ENCODE data around the gene MAL. TPM values are rescaled to one million over a fixed set of nuclear protein-coding genes. Genes with fewer than 3 reads are reported as not detected.

MAL gene
- total and polyA plus RNA-seq, 2 of the 13 experiments (the other 11 are each of a cell fraction or from before 2014, with no cell fraction given), result not detected

- no peak for TF ChIP-seq SMAD3 (CRISPR knock-in tag; IDR thresholded peaks at IDR 0.05)
Measured at GRCh38 chr2:95071856-95072255, 46.3 kb downstream of the MAL start (continued).

- intact Hi-C loops (cut with micrococcal nuclease; ENCODE audit: unreplicated experiment), result no loop called here
- Histone ChIP-seq H4K20me1 (ENCODE audit: insufficient read depth, low read length) (no peaks in the 10 kb centered on the region), H3K9me3 (ENCODE audit: low read length) (no peaks in the 10 kb centered on the region), H3K4me2 (ENCODE audit: low read depth, low read length) (no peak overlapping the region), H3K4me3 (replicated peaks in 1 of 3; ENCODE audit: insufficient read depth in 1 of 3, low read depth in 2 of 3, low read length in 3 of 3) (no peak overlapping the region), H3K27ac (ENCODE audit: extremely low read length, insufficient read depth, low read length) (no peak overlapping the region), H3K4me1 (ENCODE audit: insufficient read depth, low read length) (peaks cover 41% of the 10 kb centered on the region), H3K36me3 (replicated peaks in 1 of 2; ENCODE audit: control insufficient read depth in 1 of 2, insufficient read depth in 2 of 2, low read length in 2 of 2) (no peaks in the 10 kb centered on the region), H2AFZ (ENCODE audit: low read length) (no peak overlapping the region), H3K79me2 (ENCODE audit: insufficient read depth, low read length) (no peaks in the 10 kb centered on the region), H3K9ac (ENCODE audit: insufficient read depth, low read depth, low read length) (no peak overlapping the region), H3K27me3 (ENCODE audit: control insufficient read depth in 1 of 2, insufficient read depth in 2 of 2, low read length in 2 of 2) (peaks cover 4 to 40% of the 10 kb centered on the region in 2 experiments; a peak in 4 of 5 replicates)
- TF ChIP-seq ZNF414 (CRISPR knock-in tag; IDR thresholded peaks at IDR 0.05) (no peak), TCF7 (IDR thresholded peaks at IDR 0.05; ENCODE audit: low read depth) (no peak), IKZF5 (CRISPR knock-in tag; IDR thresholded peaks at IDR 0.05) (no peak), ZBTB26 (CRISPR knock-in tag; IDR thresholded peaks at IDR 0.05; ENCODE audit: borderline replicate concordance) (no peak), JUND (CRISPR knock-in tag; IDR thresholded peaks at IDR 0.05) (no peak), SATB2 (CRISPR knock-in tag; IDR thresholded peaks at IDR 0.05) (no peak), NR2F6 (IDR thresholded peaks at IDR 0.05) (no peak), NR2F6 (CRISPR knock-in tag; IDR thresholded peaks at IDR 0.05) (no peak), ZBTB38 (CRISPR knock-in tag; IDR thresholded peaks at IDR 0.05) (no peak), RBFOX2 (IDR thresholded peaks at IDR 0.05; ENCODE audit: low read depth, low read length) (no peak), MAFK (conservative IDR thresholded peaks at IDR 0.05 in 1 of 2, IDR thresholded peaks at IDR 0.05 in 1 of 2; ENCODE audit: low read length in 2 of 2) (no peak), ZNF614 (CRISPR knock-in tag; IDR thresholded peaks at IDR 0.05; ENCODE audit: borderline replicate concordance) (no peak), NRL (CRISPR knock-in tag; IDR thresholded peaks at IDR 0.05; ENCODE audit: borderline replicate concordance) (no peak), ZNF639 (CRISPR knock-in tag; conservative IDR thresholded peaks at IDR 0.05) (no peak), ZNF432 (CRISPR knock-in tag; IDR thresholded peaks at IDR 0.05; ENCODE audit: borderline replicate concordance) (no peak), RNF2 (conservative IDR thresholded peaks at IDR 0.05; ENCODE audit: low read depth) (no peak), ZFP1 (CRISPR knock-in tag; IDR thresholded peaks at IDR 0.05) (no peak)
- CTCF ChIA-PET (ENCODE audit: low intra/inter-chr PET ratio, low total read pairs), result no interaction called here
- DNase-seq (ENCODE audit: low spot score) (no peak), ATAC-seq (no peak), FAIRE-seq (no peak)
- in situ Hi-C loops (cut with HindIII; ENCODE audit: extremely low pct_ligation_motif_present, low pct_unique_long_range_greater_than_20kb), result loop anchor here (10.0 kb wide), 1 partner anchor 48 kb away; the partner anchor contains the start of gene MAL
- BruUV-seq (replicated peaks), result no TSS peak
- POLR2A ChIA-PET, result no interaction called here
- 3% methylated on average over 4 of the region's 4 CpGs for WGBS (ENCODE audit: low lambda C conversion rate)
Measured at GRCh38 chr2:95072424-95072823, 46.9 kb downstream of the MAL start.

Data from HepG2 (cell line).